PC-3 (cell line): ENCODE results near the gene KIF5A. TPM values are rescaled to one million over a fixed set of nuclear protein-coding genes. Genes with fewer than 3 reads are reported as not detected.

ENCODE experiments used
- ATAC-seq: fragments of 200-7000 bp; cut with Tn5 transposase; 2 replicates; pipeline ENCODE4 v1.9.1; 2020; ENCODE audit warnings: mild to moderate bottlenecking, moderate library complexity
- BruUV-seq: library from RNA; stranded (reverse); fragments of 400-500 nt; replicated peaks from 2 replicates; lab custom pipeline; 2021; lab: Mats Ljungman, UMichigan
- CTCF ChIA-PET: fragments of 300-600 bp; sonication (Branson Sonifier 250); formaldehyde crosslinking; loops from one replicate; lab custom pipeline; 2022; ENCODE audit warnings: antibody characterized with exemption; lab: Charles Lee
- POLR2A ChIA-PET: fragments of 300-600 bp; sonication (Branson Sonifier 250); formaldehyde crosslinking; loops from one replicate; lab custom pipeline; 2022; ENCODE audit warnings: antibody characterized with exemption; ENCODE audit not compliant: unreplicated experiment; lab: Charles Lee
- DNase-seq: peaks from one replicate; pipeline ENCODE4 v3.0.0-alpha.2; 2015
- H2AFZ ChIP-seq: fragments of 300-600 bp; sonication (generic); 2 replicates; pipeline ENCODE4 v1.6.0; 2016; ENCODE audit warnings: antibody characterized with exemption, low read length
- H3F3A ChIP-seq: fragments of 300-600 bp; sonication (generic); one replicate; pipeline ENCODE4 v1.6.0; 2017; ENCODE audit warnings: antibody characterized with exemption, low read length, control low read depth, mild to moderate bottlenecking; ENCODE audit not compliant: unreplicated experiment
- H3K27ac ChIP-seq: fragments of 300-600 bp; sonication (generic); 2 replicates; pipeline ENCODE4 v1.5.1; 2016; ENCODE audit warnings: mild to moderate bottlenecking, low read length
- H3K27me3 ChIP-seq: fragments of 300-600 bp; sonication (generic); 2 replicates; pipeline ENCODE4 v1.6.1; 2016; ENCODE audit warnings: low read length, mixed read lengths
- H3K36me3 ChIP-seq: fragments of 300-600 bp; sonication (generic); 2 replicates; pipeline ENCODE4 v1.6.1; 2016; ENCODE audit warnings: low read depth, mixed run types, low read length, mixed read lengths
- H3K4me1 ChIP-seq: fragments of 300-600 bp; sonication (generic); 2 replicates; pipeline ENCODE4 v1.5.1; 2016; ENCODE audit warnings: low read length; ENCODE audit not compliant: insufficient read depth
- H3K4me2 ChIP-seq: fragments of 300-600 bp; sonication (generic); 2 replicates; pipeline ENCODE4 v1.6.0; 2016; ENCODE audit warnings: low read length
- H3K4me3 ChIP-seq: fragments of 300-600 bp; sonication (generic); 2 replicates; pipeline ENCODE4 v1.5.1; 2016; ENCODE audit warnings: mild to moderate bottlenecking, low read length, mixed read lengths
- H3K79me2 ChIP-seq: fragments of 300-600 bp; sonication (generic); 2 replicates; pipeline ENCODE4 v1.6.1; 2017; ENCODE audit warnings: low read length, mixed read lengths
- H3K9ac ChIP-seq: fragments of 300-600 bp; sonication (generic); 2 replicates; pipeline ENCODE4 v1.6.0; 2016; ENCODE audit warnings: mild to moderate bottlenecking, low read length
- H3K9me2 ChIP-seq: fragments of 300-600 bp; sonication (generic); replicated peaks from 2 replicates; pipeline ENCODE4 v1.6.1; 2016; ENCODE audit warnings: mixed run types, low read length, mixed read lengths
- H3K9me3 ChIP-seq: fragments of 300-600 bp; sonication (generic); 2 replicates; pipeline ENCODE4 v1.6.1; 2016; ENCODE audit warnings: low read length, mixed read lengths
- H4K20me1 ChIP-seq: fragments of 300-600 bp; sonication (generic); 2 replicates; pipeline ENCODE4 v1.6.1; 2016; ENCODE audit warnings: low read length, mixed read lengths
- CTCF ChIP-seq: fragments of 300-600 bp; sonication (generic); conservative IDR thresholded peaks from 2 replicates; pipeline ENCODE4 v1.5.1; 2017; ENCODE audit warnings: antibody characterized with exemption, low read depth, mild to moderate bottlenecking, low read length
- EZH2 ChIP-seq: fragments of 300-600 bp; sonication (generic); IDR thresholded peaks from one replicate; pipeline ENCODE4 v1.6.1; 2017; ENCODE audit warnings: antibody characterized with exemption, mild to moderate bottlenecking, low read length; ENCODE audit not compliant: unreplicated experiment
- EZH2phosphoT487 ChIP-seq: fragments of 300-600 bp; sonication (generic); IDR thresholded peaks from 2 replicates; pipeline ENCODE4 v1.6.1; 2018; ENCODE audit warnings: mild to moderate bottlenecking, antibody characterized with exemption, low read length, borderline replicate concordance
- intact Hi-C: fragments of 100-400 bp; cut with micrococcal nuclease; formaldehyde crosslinking; loops from 2 replicates; pipeline ENCODE4 v1.9.0; 2023
- total RNA-seq: library from RNA; depleted of rRNA; stranded (reverse); fragments of >200 nt; gene quantifications from 2 replicates; pipeline ENCODE4 v1.2.3, GENCODE V29; 2014

KIF5A gene
- total RNA-seq, 1 experiment from 2014 or later = not detected

- no peaks in the 10 kb centered on the region for H3K9me2 ChIP-seq
- intact Hi-C loops = no loop called here
- no peaks in the 10 kb centered on the region for H3K4me1 ChIP-seq
- H2AFZ ChIP-seq = no peak overlapping the region
- no peaks in the 10 kb centered on the region for H3K79me2 ChIP-seq
- BruUV-seq = no TSS peak
- no peak for ATAC-seq
- TF ChIP-seq CTCF = no peak
- no peak for TF ChIP-seq EZH2
- TF ChIP-seq EZH2phosphoT487 = no peak
- no peaks in the 10 kb centered on the region for H3F3A ChIP-seq
- H3K4me2 ChIP-seq = no peak overlapping the region
- ChIA-PET POLR2A (interaction anchor here (0.6 kb wide), 1 partner anchor 34 kb away, joined by 3 read pairs; no protein-coding TSS in a partner anchor), CTCF (no interaction called here)
- H3K27me3 ChIP-seq = no peaks in the 10 kb centered on the region
- DNase-seq = no peak
- no peak overlapping the region for H3K27ac ChIP-seq
- H3K36me3 ChIP-seq = peaks cover 42% of the 10 kb centered on the region; the same call in 1 of the 2 replicates
- H3K9me3 ChIP-seq = no peaks in the 10 kb centered on the region
- H4K20me1 ChIP-seq = no peaks in the 10 kb centered on the region
- no peak overlapping the region for H3K4me3 ChIP-seq
- no peak overlapping the region for H3K9ac ChIP-seq
These were observed 15.6 kb upstream of the KIF5A start for GRCh38 chr12:57534250-57534649.

DNA sequence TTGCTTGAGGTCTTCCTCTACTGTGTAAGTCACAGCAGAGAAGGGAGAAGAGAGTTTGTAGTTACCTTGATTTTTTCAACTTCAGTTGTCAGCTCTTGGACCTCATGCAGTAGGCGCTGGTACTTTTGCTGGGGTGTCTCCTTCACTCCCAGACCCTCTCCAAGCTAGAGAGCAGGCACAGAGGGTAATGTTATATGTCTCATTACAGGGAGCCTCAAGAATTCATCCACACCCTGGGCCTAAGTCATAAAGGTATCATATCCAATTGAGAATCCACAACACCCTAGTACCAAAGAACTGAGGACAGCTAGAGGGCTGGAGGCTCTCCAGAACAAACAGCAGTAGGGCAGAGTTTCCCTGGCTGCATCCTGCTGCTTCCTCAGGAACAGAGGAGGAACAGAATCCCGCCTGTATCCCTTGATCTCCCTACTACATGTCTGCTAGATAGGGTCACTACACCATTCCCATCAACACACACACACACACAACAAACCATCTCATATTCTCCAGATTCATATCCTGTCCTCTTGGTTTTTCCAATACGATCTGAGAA lies 14.8 kb upstream of the KIF5A start:
- Histone ChIP-seq H3K4me1 (no peaks in the 10 kb centered on the region), H4K20me1 (no peaks in the 10 kb centered on the region), H2AFZ (no peak overlapping the region), H3K79me2 (no peaks in the 10 kb centered on the region), H3K4me2 (no peak overlapping the region), H3K27me3 (no peaks in the 10 kb centered on the region), H3K4me3 (no peak overlapping the region), H3K9me2 (no peaks in the 10 kb centered on the region), H3K36me3 (peaks cover 36% of the 10 kb centered on the region; the same call in 1 of the 2 replicates), H3K9ac (no peak overlapping the region), H3K27ac (no peak overlapping the region), H3K9me3 (no peaks in the 10 kb centered on the region), H3F3A (no peaks in the 10 kb centered on the region)
- no TSS peak for BruUV-seq
- CTCF ChIA-PET = no interaction called here
- no peak for DNase-seq
- intact Hi-C loops = no loop called here
- TF ChIP-seq EZH2phosphoT487 (no peak), EZH2 (no peak), CTCF (no peak)
- POLR2A ChIA-PET = interaction anchor here (0.6 kb wide), 1 partner anchor 35 kb away, joined by 3 read pairs; no protein-coding TSS in a partner anchor
- ATAC-seq = no peak
